HUDEP-2 (cell line): Measurements from ENCODE around the gene ZNF777.
"Not testable (repeated sequence)": the region's sequence is repeated elsewhere in the genome, so short reads cannot be mapped to it uniquely, and the experiment has no call there.

ENCODE experiments used
- DNase-seq, 76 experiments: peaks; one replicate each; lab custom pipeline; 2025; ENCODE audit not compliant: unreplicated experiment in 76 of 76; lab: John Stamatoyannopoulos, UW

Gene ZNF777

DNA sequence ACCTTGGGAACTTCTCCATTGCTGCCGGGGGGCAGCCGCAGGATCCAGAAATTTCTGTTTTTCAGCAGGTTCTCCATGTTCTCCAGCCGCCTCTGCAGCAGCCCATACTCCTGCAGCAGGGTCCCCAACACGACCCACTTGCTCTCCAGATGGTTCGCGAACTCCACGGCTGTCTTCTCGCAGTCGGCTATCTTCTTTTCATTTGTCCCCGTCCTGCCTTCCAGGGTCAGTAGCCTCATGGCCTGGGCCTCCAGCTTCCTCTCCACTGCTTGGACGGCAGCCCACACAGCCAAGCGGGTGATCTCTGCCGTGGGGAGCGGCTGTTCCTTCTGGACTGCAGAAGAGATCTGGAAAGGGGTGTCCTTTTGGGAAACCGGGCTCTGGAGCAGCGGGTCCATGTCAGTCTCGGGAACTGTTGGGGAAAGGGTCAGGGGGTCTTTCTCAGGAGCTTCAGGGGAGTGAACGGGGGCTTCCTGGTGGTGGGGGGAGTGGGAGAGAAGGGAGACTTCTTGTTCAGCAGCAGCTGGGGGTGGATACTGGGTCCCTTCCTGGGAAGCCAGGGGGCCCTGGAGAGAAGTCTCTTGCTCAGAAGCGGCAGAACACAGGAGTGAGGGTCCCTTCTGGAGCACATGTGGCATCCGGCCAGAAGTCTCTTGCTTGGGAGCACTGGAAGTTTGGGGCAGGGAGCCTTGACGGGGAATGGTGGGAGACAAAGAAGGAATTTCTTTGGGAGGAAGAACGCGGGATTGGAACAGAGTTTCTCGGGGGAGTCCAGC, 5.5 kb downstream of the ZNF777 start:
- DNase-seq: no peak

DNA sequence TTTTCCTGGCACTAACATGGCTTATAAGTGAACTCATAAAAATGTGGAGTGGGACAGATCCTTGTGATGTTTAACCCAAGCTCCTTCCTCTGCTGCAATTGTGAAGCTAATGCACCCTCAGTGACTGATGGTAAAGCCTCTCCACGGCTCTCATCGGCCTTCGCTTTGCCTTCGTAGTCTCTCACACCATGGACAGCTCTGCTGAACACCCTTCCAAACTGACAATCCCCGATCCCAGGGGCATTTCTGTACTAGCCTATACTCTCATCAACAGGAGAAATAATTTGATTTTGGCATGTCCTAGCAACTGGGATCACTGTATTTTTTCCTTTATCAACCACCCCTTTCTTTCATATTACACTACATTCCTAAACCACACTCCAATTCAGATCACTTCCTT, 6.1 kb downstream of the ZNF777 start:
- no peak for DNase-seq

DNA sequence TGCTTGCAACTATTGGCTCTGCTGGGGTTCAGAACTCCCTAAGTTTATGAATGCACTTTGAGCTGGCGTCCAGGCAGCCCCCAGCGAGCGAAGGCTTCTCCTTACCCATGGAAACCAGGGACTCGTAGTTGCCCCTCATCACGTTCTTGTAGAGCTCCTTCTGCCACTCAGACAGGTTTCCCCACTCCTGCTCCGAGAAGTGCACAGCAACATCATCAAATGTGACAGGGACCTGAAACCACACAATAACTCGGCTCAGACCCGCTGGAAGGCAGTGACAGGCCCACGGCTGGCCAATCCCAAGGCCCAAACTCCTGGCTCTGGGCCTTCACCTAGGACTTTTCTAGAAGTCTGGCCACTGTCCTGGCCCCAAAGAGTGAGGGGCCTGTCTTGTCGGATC, 6.9 kb downstream of the ZNF777 start:
- no peak for DNase-seq

DNA sequence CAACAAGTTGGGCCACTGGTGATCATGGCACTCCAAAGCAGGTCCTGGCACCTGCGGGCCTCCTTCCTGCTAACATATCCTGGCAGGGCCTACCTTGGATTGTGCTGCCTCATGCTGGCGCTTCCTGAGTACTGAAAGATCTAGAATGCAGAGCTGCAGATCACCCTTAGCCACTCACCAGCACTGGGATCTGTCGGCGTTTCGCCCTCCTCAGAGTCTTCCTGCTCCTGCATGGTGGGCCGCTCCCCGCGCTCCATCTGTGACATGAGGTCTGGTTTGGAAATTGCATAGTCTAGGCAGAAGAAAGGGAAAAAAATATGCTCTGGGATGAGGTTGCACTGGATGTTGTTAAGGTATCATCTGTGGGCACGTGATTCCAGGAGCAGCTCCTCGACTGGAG, 10.0 kb downstream of the ZNF777 start:
- no peak for DNase-seq

DNA sequence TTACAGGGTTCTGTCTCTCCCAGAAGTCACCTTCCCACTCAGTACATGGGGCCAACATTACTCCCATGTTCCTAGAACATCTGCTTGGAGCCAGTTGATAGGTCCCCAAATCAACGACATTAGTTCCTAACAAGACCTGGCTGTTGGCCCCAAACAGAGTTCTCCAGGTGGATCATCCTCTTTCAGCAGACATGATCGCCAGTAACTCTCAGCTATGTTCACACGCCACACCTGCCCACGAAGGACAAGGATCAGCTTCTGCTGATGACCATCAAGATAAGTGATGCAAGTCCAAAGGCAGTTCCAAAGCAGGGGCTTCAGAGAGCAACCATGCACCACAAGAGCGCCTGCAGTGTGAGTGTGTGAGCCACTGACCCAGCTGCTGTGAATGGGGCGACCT, 11.0 kb downstream of the ZNF777 start:
- DNase-seq: no peak

DNA sequence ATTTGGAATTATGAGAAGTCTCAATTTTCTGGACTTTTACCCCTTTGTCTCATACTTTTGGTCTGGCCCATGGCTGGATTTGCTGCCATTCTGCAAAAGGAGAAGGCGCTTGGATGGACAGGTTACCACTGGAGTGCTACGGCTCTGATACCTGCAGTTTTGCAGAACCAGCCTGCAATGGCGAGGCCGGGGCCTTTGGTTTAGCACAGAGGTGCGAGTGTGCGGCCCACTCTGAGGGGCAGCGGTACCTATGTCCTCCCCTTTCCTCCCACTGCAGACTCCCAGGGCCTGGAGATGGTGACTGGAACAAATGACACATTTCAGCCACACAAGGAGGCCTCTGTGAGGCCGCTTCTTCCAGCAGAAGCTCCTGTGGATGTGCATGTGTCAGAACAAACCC, 11.9 kb downstream of the ZNF777 start:
- DNase-seq: no peak

DNA sequence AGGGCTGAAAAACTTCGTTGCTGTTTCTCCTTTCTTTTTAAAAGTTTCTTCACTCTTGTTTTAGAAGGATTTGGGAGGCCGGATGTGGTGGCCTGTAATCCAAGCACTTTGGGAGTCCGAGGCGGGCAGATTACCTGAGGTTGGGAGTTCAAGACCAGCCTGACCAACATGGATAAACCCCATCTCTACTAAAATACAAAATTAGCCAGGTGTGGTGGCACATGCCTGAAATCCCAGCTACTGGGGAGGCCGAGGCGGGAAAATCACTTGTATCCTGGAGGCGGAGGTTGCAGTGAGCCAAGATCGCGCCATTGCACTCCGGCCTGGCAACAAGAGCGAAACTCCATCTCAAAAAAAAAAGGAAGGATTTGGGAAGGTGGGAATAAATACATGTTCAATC, 14.8 kb downstream of the ZNF777 start:
- not testable (repeated sequence) for DNase-seq

DNA sequence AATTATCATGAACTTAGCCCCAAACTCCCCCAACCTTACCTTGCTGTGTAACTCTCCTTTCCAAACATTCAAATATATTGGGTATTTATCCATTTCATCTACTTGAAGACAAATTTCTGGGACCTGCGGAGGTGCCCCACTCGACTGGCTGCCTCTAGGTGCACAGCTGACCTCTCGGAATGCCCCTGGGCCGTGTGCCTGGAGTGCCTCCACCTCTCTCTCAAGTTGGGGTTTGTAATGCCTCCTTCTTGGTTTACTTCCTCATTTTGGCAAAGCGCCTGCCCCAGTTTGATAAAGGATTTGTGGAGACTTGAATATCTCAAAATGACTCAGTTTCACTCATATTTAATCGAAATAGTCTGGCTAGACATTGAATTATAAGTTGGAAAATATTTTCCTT, 16.6 kb downstream of the ZNF777 start:
- peak in 3 of 76 experiments; percentile 17 to 37 (median 28) for DNase-seq

DNA sequence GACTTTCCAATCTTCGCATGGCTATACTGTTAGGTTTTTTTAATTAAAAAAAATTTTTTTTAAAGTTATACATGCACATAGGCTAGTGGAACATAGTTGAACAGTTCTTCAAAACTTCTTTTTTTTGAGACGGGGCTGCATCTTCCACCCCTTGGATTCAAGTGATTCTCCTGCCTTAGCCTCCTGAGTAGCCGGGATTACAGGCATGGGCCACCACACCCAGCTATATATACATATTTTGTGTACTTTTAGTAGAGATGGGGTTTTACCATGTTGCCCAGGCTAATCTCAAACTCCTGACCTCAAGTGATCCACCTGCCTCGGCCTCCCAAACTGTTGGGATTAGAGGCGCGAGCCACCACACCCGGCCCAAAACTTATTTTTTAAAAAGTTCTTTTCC, 17.3 kb downstream of the ZNF777 start:
- DNase-seq: no peak

DNA sequence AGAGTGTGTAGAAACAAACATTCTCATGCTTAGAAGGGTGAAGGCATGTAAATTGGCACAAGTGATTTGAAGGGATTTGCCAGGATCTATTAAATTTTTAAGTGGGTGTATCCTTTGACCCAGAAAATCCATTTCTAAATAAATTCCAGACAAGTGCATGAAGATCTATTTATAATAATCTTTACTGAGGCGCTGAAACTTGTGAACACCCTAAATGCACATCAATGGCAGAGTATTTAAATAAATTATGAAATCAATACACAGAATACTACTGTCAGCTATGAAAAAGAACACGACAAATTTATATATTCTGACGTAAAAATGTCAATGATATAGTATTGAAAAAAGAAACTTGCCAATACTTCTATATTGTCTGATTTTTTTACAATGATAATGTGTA, 17.9 kb downstream of the ZNF777 start:
- no peak for DNase-seq

DNA sequence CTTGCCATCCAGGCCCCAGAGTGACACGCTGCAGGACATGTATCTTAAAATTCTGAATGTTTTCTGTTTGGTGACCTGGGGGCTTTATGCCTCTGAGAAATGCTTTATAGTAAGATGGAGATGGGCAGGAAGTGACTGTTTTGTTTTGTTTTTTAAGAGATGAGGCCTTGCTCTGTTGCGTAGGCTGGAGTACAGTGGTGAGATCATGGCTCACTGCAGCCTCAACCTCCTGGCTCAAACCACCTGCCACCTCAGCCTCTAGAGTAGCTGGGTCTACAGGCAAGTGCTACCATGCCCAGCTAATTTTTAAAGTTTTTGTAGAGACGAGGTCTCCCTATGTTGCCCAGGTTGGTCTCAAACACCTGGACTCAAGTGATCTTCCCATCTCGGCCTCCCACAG, 20.6 kb downstream of the ZNF777 start:
- no peak for DNase-seq

DNA sequence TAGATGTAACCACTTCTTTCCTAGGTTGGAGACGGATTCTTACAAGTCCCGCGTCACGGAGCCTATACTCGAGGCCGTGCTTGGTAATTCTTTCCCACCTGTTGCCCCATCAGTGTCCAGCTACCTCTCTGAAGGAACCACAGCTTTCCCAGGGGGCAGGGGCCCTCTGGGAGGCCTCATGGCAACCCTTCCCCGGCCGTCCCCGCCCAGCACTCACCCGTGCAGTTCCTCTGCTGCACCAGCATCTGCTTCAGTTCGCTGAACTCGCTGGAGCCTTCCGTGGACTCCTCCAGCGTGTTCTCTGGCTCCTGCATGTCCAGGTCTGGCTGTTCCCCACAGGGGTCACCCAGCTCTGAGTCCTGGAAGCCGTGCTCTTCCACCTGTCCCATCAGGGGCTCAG, 24.5 kb downstream of the ZNF777 start:
- DNase-seq: no peak

DNA sequence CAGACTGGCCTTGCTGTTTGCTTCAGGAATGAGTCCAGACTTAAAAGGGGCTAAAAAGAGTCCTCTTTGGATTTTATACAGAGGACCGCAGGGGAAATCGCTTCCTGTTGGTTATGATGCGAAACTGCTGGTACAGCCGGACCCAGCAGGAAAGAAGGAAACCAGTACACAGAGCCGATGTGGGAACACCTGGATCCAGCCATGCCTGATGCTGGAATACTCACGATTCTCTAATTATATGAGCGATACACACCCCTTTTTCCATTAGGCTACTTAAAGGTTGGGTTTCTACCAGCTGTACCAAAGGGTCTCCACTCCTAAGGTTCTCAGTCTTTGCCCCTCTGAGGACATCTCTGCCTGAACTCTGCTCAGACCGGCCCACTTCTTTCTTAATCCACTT, 27.7 kb downstream of the ZNF777 start:
- DNase-seq: no peak

DNA sequence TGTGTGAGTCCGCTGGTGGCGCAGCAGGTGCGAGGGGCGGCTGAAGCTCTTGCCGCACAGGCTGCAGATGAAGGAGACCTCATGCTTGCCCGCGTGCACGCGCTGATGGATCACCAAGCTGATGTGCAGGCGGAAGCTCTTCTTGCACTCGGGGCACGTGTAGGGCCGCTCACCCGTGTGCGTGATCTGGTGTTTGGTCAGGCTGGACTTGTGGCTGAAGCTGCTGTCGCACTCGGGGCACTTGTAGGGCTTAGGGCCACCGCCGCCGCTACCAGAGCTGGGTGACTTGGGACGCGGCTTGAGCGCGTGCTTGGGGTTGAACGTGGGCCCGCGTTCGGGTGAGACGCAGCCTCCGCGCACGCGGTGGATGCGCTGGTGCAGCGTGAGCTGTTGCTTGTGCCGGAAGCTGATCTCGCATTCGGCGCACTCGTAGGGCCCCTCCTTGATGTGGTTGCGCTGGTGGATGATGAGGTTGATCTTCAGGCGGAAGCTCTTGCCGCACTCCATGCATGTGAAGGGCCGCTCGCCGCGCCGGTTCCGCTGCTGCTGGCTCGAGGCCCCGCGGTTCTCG, 28.7 kb downstream of the ZNF777 start:
- no peak for DNase-seq

DNA sequence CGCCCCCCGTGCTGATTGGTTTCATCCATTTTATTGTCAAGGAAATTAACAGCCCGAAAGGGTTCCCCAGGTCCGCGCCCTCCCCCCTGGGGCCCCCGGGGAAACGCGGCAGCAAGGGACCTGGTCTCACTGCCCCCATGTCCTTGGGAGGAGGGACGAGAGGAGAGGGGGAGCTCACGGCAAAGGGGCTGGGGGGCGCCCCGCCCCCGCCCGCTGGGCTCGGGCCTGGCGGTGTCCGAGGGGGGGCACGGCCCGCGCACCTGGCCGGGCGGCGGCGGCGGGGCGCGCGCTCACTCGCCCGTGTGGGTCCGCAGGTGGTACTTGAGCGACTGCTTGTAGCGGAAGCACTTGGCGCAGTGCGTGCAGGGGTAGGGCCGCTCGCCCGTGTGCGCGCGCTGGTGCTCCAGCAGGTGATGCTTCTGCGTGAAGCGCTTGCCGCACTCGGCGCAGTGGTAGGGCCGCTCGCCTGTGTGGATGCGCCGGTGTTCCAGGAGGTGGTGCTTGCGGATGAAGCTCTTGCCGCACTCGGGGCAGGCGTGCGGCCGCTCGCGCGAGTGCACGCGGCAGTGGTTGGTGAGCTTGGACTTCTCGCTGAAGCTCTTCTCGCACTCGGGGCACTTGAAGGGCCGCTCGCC, 29.3 kb downstream of the ZNF777 start:
- no peak for DNase-seq

DNA sequence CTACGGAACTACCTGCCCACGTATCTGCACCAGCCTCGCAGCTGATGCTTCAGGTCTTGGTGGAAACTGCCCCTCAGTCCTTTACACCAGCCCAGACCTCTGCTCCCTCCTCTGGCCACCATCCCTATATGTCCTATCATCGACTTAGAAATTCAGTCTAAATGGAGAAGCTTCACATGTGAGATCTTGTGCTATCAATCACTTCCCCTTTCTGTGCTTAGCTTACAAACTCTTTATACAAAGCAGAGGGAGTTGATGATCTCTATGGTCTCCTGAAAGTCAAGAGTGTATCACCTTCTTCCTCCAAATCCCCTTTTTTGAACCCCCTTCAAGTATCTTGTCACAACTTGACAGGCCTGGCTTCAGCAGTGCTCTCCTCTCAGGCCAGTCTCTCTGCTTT, 30.7 kb downstream of the ZNF777 start:
- DNase-seq: no peak

DNA sequence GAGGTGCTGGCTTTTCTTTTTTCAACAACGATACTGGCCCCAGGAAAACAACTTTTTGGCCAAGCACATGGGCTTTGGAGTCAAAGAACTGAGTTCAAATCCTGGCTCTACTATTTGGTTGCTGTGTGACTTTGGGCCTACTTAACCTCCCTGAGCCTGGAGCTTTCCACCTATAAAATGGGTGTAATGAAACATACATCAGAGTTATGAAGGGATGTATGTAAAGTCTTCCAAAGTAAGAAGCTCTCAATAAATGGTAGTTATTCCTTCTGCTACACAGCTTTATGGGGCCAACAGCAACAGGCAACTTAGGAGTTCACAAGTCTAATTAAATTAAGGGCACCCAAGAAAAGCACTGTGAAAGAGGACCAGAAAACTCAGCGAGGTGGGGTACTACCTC, 33.0 kb downstream of the ZNF777 start:
- peak in 2 of 76 experiments; percentile 3 to 8 for DNase-seq

DNA sequence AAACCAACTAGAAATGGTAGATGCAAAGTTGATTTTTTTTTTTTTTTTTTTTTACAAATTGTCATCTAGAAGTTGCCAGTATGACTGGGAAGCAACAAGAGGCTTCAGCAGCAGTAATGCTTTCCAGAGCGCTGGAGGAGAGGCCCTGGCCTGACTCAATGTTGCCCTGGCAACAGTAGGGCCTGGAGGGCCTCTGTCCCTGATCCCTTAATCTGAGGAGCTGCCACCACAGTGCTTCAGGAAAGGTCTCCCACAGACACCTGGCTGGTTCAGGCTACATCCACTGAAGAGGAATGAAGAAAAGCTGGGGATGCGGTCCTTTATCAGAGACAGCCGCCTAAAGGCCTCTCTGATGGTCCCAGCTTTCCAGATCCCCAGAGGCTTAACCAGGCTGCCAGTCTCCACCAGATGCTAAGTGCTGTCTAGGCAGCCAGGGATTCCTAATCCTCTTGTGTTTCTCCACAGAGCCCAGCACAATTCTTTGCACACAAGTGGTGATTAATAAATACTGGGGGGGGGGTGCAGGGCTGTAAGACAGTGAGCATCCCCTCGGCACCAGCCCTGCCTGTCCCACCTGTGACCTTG, 33.7 kb downstream of the ZNF777 start:
- no peak for DNase-seq

DNA sequence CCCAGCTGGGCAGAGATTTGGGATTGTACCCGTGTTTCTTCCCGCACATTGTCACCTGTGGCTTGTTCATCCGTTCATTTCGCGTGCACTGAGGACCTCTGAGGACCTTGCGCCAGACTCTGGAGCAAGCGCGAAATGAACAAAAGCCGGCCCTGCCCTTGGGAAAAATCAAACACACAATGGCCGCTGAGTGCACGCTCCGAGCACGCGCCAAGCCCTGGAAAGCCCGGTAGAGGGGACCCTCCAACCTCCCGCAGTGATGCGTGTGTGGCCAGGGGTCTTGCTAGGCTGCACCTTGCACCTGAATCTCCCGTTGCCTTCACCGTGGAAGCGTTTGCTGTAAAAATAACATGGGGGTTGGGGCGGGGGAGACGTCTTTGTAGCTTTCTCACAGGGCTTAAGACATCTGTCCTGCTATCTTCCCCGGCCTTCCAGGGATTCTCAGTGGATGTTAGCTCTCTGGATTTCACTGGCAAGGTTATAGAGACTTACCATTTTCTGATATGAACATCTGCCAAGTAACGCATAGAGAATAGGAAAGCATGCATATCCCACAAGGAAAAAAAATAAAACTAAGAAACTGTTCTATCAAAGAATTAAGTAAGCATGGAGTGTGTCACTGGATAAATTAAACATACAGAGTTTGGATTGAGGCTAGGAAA, 37.3 kb downstream of the ZNF777 start:
- DNase-seq: no peak

DNA sequence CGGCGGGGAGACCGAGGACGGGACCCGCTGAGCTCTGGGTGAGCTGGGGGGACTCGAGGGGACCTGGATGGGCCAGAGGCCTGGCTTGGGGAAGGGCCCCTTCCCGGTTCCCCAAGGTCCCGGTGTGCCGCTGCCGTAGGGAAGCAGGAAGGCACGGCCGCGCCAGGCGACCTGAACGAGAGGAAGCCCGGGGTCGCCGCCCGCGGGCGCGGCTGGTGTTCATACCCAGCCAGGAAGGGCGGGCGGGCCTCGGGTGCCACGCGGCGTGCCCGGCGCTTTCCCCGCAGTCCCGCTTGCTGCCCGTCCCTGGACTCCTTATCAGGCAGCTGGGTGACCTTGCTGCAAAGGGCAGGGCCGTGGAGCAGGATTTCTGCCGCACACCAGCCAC, 38.0 kb downstream of the ZNF777 start:
- peak in 6 of 76 experiments; percentile 6 to 45 (median 38) for DNase-seq
